HG03135 (cell line): ENCODE data around the gene SLC18A3.

ENCODE experiments used
- ATAC-seq: cut with Tn5 transposase; IDR thresholded peaks from one replicate; pipeline ENCODE4 v1.9.1; 2021; ENCODE audit warnings: mild to moderate bottlenecking, moderate library complexity; ENCODE audit not compliant: unreplicated experiment

The SLC18A3 gene

GRCh38 chr10:49610114-49610457, at the start of gene SLC18A3:
Gene SLC18A3 (plus strand): TSS chr10:49610310. CDS start chr10:49610741, 431 bp downstream.
- ATAC-seq = no peak

DNA sequence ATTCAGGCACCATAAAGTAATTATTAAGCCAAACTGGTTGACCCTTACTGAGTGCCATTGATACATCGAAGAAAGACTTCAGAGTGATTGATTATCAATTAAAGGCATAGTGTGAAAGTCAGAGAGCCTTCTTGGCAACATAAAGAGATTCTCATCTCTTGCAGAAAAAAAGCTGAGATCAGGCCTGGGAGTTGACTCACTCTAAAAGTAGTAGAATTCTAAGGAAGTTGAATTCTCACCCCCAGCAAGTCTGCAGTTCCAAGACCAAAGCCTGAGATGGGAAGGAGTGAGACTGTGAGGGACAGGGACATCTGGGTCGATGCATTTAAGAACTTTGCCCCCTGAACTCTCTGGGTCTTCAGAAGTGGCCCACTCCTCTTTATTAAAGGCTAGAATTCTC, 49.6 kb upstream of the SLC18A3 start:
- no peak for ATAC-seq

DNA sequence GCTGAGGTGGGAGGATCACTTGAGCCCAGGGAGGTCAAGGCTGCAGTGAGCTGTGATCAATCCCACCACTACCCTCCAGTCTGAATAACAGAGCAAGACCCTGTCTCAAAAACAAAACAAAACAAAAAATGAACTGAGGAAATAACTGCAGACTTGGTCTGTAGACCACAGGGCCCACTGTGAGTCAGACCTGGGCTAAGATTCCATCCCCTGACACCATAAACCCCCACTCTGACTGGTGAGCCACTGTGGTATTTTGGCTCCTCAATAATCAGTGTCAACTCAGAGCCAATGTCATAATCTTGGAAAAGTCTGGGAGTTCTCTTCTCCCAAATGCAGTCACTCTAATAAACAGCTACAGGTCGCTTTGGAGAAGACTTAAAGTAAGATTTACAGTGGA, 47.2 kb upstream of the SLC18A3 start:
- no peak for ATAC-seq

- no peak for ATAC-seq
Measured at GRCh38 chr10:49564461-49565009, 45.6 kb upstream of the SLC18A3 start.

DNA sequence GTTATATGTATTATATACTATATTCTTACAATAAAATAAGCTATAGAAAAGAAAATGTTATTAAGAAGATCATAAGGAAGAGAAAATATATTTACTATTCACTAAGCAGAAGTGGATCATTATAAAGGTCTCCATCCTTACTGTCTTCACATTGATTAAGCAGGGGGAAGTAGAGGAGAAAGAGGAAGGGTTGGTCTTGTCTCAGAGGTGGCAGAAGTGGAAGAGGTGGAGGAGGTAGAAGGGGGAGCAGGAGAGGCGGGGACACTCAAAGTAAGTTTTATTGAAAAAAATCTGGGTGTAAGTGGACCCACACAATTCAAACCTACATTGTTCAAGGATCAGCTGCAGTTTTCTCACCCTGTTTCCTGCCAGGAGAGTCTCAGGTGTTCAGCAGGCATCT, 42.3 kb upstream of the SLC18A3 start:
- no peak for ATAC-seq

GRCh38 chr10:49568235-49568634, 41.9 kb upstream of the SLC18A3 start:
- no peak for ATAC-seq

- no peak for ATAC-seq
Measured at GRCh38 chr10:49569031-49569631, 41.0 kb upstream of the SLC18A3 start.

GRCh38 chr10:49571388-49571787, 38.7 kb upstream of the SLC18A3 start:
- ATAC-seq = no peak

DNA sequence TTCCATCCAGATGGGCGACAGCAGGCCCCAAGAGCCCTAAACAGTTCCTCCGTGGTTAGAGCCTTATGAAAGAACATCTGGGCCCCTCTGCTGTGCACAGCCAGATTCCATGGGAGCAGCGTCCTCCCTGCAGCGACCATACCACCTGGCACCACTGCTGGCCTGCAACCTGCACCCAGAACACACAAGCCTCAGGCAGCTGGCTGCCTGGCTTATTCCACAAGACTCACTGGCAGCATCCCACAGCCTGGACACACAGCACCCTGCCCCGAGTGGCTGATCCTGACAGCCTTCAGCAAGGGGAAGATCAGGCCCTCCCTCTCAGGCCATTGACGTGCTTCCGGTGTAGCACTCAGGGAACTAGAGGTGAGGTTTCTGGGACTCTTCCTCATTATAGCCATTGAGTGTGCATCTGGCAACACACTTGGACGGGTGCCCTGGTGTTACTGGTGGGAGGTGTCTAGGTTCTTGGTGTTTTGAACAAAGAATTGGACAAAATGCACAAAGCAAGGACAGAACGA, 37.5 kb upstream of the SLC18A3 start:
- no peak for ATAC-seq

GRCh38 chr10:49575489-49576072, 34.5 kb upstream of the SLC18A3 start:
- no peak for ATAC-seq

DNA sequence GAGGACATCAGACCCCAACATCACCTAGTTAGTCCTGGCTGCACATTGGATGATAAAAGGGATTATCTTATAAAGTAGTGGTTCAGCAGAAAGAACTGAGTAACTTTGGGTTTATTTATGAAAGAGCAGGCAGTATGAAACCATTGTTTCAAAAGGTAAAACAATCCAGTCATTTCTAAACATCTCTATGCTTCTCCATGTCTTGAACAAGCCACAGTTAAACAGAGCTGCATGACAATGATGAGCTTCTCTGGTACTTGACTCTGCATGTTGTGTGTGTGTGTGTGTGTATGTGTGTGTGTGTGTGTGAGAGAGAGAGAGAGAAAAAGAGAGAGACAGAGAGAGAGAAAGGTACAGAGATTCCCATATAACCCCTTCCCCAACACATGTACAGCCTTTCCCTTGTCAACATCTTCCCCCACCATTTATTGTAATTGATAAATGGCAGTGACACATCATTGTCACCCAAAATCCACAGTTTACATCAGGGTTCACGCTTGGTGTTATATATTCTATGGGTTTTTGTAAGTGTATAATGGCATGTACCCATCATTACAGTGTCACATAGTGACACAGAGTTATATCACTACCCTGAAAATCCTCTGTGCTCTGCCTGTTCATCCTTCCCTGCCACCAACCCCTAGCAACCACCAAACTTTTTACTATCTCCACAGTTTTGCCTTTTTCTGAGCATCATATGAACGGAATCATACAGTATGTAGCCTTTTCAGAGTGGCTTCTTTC, 32.8 kb upstream of the SLC18A3 start:
- ATAC-seq = no peak

- ATAC-seq = no peak
Measured at GRCh38 chr10:49578392-49578791, 31.7 kb upstream of the SLC18A3 start.

DNA sequence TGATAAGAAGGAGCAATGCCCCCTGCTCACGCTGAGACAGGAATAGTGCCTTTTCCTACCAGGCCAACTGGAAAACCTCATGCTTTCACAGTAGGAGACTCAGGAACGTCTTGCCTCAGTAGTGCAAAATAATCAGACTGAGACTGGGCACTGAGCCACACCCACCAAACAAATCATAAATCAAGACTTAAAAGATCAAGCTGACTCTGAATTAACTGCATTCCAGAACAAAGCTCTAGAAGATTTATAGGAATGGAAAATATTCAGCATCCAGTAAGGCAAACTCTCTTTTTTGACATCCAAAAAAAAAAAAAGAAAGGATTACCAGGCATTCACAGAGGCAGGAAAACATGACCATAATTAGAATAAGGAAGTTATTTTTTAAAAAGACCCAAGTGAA, 30.5 kb upstream of the SLC18A3 start:
- ATAC-seq = no peak

GRCh38 chr10:49585387-49585786, 24.7 kb upstream of the SLC18A3 start:
- ATAC-seq = no peak

GRCh38 chr10:49587981-49588380, 22.1 kb upstream of the SLC18A3 start:
- no peak for ATAC-seq

GRCh38 chr10:49592726-49593563, 17.2 kb upstream of the SLC18A3 start:
- no peak for ATAC-seq

- ATAC-seq = no peak
Measured at GRCh38 chr10:49593564-49593875, 16.6 kb upstream of the SLC18A3 start.

GRCh38 chr10:49593998-49594397, 16.1 kb upstream of the SLC18A3 start:
- no peak for ATAC-seq

GRCh38 chr10:49594594-49594993, 15.5 kb upstream of the SLC18A3 start:
- no peak for ATAC-seq

- no peak for ATAC-seq
Measured at GRCh38 chr10:49595003-49595712, 15.0 kb upstream of the SLC18A3 start.
